Right lobe of liver (tissue), 4 donors: ENCODE data around the gene LEP.

Experiments
- POLR2A ChIP-seq: fragments of 450-650 bp; IDR thresholded peaks from one replicate; pipeline ENCODE4 v1.6.1; 2017; ENCODE audit warnings: antibody characterized with exemption, mild to moderate bottlenecking
- TF ChIP-seq, protein P1 (sequence below), 4 donors: fragments of 200-600 bp in 3 of 4; fragments of 450-650 bp in 1 of 4; IDR thresholded peaks; one replicate each; pipeline versions ENCODE4 v1.5.1 to v1.8.0; 2016 to 2022; ENCODE audit warnings: antibody characterized with exemption in 4 of 4, mild to moderate bottlenecking in 2 of 4
- donor health status: DM: no; HTN: no; CAD: no.
- donor health status: DM: no; HTN: no; CAD: no.
- donor health status: DM: no; HTN: yes; CAD: no.

DNA sequence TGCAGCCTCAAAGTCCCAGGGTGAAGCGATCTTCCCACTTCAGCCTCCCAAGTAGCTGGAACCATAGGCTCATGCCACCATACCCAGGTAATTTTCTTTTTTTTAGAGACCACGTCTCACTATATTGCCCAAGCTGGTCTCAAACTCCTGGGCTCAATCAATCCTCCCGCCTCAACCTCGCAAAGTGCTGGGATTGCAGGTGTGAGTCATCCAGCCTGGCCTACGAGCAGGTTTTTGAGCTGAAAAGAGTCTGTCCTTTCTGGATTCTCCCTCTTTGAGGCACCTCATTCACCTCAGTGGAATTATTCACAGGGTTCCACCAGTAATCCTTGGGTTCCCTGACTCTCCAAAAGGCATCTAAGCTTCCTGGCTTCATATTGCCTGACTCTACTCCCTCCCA, 7.6 kb upstream of the LEP start:
- TF ChIP-seq, protein P1, sequence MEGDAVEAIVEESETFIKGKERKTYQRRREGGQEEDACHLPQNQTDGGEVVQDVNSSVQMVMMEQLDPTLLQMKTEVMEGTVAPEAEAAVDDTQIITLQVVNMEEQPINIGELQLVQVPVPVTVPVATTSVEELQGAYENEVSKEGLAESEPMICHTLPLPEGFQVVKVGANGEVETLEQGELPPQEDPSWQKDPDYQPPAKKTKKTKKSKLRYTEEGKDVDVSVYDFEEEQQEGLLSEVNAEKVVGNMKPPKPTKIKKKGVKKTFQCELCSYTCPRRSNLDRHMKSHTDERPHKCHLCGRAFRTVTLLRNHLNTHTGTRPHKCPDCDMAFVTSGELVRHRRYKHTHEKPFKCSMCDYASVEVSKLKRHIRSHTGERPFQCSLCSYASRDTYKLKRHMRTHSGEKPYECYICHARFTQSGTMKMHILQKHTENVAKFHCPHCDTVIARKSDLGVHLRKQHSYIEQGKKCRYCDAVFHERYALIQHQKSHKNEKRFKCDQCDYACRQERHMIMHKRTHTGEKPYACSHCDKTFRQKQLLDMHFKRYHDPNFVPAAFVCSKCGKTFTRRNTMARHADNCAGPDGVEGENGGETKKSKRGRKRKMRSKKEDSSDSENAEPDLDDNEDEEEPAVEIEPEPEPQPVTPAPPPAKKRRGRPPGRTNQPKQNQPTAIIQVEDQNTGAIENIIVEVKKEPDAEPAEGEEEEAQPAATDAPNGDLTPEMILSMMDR (IDR thresholded peaks at IDR 0.05) = no peak
- TF ChIP-seq POLR2A = no peak
